Ascending aorta (tissue), 2 donors: Measurements from ENCODE around the gene TLR1. TPM values are rescaled to one million over a fixed set of nuclear protein-coding genes. Genes with fewer than 3 reads are reported as not detected.
A peak's percentile ranks its signal among the peaks of the same experiment; 100 is the strongest.

Source experiments
- DNase-seq, 2 donors: peaks; one replicate each; pipeline ENCODE4 v3.0.0-alpha.2; 2019; ENCODE audit warnings: low spot score in 2 of 2
- H3K27ac ChIP-seq, 2 donors: fragments of 200-600 bp; sonication (generic); one replicate each; pipeline ENCODE4 v1.5.1; 2016 to 2017; ENCODE audit warnings: mild to moderate bottlenecking in 1 of 2
- H3K27me3 ChIP-seq: fragments of 200-600 bp; sonication (generic); one replicate; pipeline ENCODE4 v1.5.1; 2017
- H3K36me3 ChIP-seq, 2 donors: fragments of 200-600 bp; sonication (generic); one replicate each; pipeline ENCODE4 v1.5.1; 2016
- H3K4me1 ChIP-seq, 2 donors: fragments of 200-600 bp; sonication (generic); one replicate each; pipeline ENCODE4 v1.5.1; 2016 to 2017; ENCODE audit warnings: mild to moderate bottlenecking in 1 of 2
- H3K4me3 ChIP-seq, 2 donors: fragments of 200-600 bp; sonication (generic); one replicate each; pipeline ENCODE4 v1.5.1; 2016 to 2017; ENCODE audit warnings: mild to moderate bottlenecking in 1 of 2
- H3K9me3 ChIP-seq, 2 donors: fragments of 200-600 bp; sonication (generic); one replicate each; pipeline ENCODE4 v1.5.1; 2016
- intact Hi-C: fragments of 100-400 bp; cut with DNase I; formaldehyde crosslinking; loops from one replicate; pipeline ENCODE4 v1.15.1; 2023
- total RNA-seq: library from RNA; depleted of rRNA; stranded (reverse); fragments of >200 nt; gene quantifications from one replicate; pipeline ENCODE4 v1.1.0, GENCODE V29; 2016
- TF ChIP-seq, protein P1 (sequence below), 3 experiments: fragments of 200-600 bp in 2 of 3; fragments of 450-650 bp in 1 of 3; sonication (generic) in 2 of 3; IDR thresholded peaks; one replicate each; pipeline ENCODE4 v1.5.1; 2016 to 2019; ENCODE audit warnings: antibody characterized with exemption in 3 of 3, mild to moderate bottlenecking in 1 of 3, moderate library complexity in 1 of 3

The TLR1 gene
- total RNA-seq, 1 donor from 2014 or later: 1.1 TPM

GRCh38 chr4:38785901-38786402 lies 18.6 kb downstream of the TLR1 start:
- Histone ChIP-seq H3K4me3 (no peak overlapping the region), H3K36me3 (no peaks in the 10 kb centered on the region), H3K27me3 (no peaks in the 10 kb centered on the region), H3K9me3 (no peaks in the 10 kb centered on the region), H3K27ac (no peak overlapping the region), H3K4me1 (no peaks in the 10 kb centered on the region)
- TF ChIP-seq, protein P1, sequence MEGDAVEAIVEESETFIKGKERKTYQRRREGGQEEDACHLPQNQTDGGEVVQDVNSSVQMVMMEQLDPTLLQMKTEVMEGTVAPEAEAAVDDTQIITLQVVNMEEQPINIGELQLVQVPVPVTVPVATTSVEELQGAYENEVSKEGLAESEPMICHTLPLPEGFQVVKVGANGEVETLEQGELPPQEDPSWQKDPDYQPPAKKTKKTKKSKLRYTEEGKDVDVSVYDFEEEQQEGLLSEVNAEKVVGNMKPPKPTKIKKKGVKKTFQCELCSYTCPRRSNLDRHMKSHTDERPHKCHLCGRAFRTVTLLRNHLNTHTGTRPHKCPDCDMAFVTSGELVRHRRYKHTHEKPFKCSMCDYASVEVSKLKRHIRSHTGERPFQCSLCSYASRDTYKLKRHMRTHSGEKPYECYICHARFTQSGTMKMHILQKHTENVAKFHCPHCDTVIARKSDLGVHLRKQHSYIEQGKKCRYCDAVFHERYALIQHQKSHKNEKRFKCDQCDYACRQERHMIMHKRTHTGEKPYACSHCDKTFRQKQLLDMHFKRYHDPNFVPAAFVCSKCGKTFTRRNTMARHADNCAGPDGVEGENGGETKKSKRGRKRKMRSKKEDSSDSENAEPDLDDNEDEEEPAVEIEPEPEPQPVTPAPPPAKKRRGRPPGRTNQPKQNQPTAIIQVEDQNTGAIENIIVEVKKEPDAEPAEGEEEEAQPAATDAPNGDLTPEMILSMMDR (IDR thresholded peaks at IDR 0.05): no peak
- no peak for DNase-seq
- intact Hi-C loops: loop anchor here (5.0 kb wide), 1 partner anchor 184 kb away; no protein-coding TSS in a partner anchor

DNA sequence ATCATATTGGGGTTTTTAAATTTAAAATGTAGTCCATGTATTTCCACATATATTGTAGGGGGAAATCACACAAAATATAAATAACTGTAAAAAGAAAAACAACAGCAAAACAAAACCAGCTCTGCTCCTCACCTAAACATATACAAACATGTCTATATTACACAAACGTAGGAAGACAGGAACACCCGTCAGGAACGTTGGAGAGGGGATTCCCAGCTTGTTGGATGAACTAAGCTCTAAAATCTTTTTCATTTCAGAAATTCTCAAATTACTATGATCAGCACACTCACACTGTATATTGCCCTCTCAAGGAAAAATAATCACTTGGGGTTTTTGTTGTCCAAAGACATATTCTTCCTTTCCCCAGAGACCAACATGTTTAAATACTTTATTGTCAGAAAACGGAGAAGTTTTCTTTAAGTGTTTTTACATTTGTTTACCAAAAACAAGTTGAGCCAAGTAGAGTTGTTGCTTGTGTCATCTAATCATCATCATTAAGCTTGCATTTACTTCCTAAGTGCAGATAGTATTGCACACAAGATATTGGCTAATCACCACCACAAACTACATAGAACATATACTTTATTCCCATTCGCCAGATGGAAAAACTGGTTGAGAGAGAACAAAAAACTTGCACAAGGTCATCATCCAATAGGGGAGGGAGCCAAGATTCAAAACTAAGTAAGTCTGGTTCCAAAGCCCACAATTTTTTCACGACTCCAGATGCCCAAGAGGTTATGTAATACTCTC lies 19.4 kb downstream of the TLR1 start:
- Histone ChIP-seq H3K27me3 (no peaks in the 10 kb centered on the region), H3K4me1 (no peaks in the 10 kb centered on the region), H3K9me3 (no peaks in the 10 kb centered on the region), H3K4me3 (no peak overlapping the region), H3K36me3 (no peaks in the 10 kb centered on the region), H3K27ac (no peak overlapping the region)
- intact Hi-C loops: loop anchor here (5.0 kb wide), 1 partner anchor 183 kb away; no protein-coding TSS in a partner anchor
- TF ChIP-seq, protein P1 (IDR thresholded peaks at IDR 0.05): no peak
- DNase-seq: no peak

- Histone ChIP-seq H3K4me1 (no peaks in the 10 kb centered on the region), H3K27me3 (no peaks in the 10 kb centered on the region), H3K4me3 (no peak overlapping the region), H3K9me3 (no peaks in the 10 kb centered on the region), H3K27ac (no peak overlapping the region), H3K36me3 (no peaks in the 10 kb centered on the region)
- TF ChIP-seq, protein P1 (IDR thresholded peaks at IDR 0.05): no peak
- no peak for DNase-seq
- intact Hi-C loops: loop anchor here (5.0 kb wide), 1 partner anchor 607 kb away; no protein-coding TSS in a partner anchor
These were observed 20.4 kb downstream of the TLR1 start for GRCh38 chr4:38784141-38784540.

DNA sequence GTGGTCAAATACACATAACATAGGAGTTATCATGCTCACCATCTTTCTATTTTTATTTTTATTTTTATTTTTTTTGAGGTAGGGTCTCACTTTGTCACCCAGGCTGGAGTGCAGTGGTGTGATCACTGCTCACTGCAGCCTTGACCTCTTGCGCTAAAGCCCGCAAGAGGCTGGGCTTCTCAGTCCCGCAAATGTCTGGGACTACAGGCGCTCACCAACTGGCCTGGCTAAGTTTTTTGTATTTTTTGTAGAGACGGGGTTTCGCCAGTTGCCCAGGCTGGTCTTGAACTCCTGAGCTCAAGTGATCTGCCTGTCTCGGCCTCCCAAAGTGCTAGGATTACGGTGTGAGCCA lies 21.5 kb downstream of the TLR1 start:
- Histone ChIP-seq H3K27ac (no peak overlapping the region), H3K27me3 (no peaks in the 10 kb centered on the region), H3K36me3 (no peaks in the 10 kb centered on the region), H3K4me3 (no peak overlapping the region), H3K4me1 (no peaks in the 10 kb centered on the region), H3K9me3 (no peaks in the 10 kb centered on the region)
- no peak for DNase-seq
- TF ChIP-seq, protein P1 (IDR thresholded peaks at IDR 0.05): no peak
- intact Hi-C loops: loop anchor here (5.0 kb wide), 1 partner anchor 606 kb away; no protein-coding TSS in a partner anchor

DNA sequence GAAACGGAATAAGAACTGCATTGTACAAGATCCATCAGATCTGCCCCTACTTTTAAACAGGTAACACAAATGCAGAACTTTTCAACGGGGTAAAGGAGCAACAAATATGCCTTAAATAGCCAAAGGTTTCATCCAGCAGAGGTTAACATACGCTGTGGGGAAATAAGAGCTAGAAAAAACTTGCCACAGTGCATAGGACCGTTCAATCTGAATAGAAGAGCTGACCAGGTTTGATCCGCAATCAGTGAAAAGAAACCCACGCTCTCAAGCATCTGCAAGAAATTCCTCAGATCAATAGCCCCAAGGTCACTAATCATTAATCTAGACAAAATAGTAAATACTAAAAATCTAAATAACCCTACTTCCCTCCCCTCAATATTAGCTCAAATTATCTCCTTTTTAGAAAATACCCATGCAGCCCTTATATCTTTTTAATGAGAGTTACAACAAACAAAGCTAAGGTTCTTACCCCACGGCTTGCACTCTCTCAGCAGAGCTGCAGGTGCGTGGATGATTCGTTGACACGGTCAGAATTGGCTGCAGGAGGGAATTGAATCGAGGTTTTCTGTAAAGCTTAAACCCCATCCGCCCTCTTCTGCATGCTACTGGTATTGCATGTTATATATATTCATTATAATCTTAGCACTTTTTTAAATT lies 22.0 kb downstream of the TLR1 start, which contains the start of gene TLR10:
TSS of gene TLR10 (minus strand) at position 539 of the 657 bp plus-strand sequence. CDS start 7,400 bp downstream, outside the sequence.
- no peak for DNase-seq
- Histone ChIP-seq H3K9me3 (no peaks in the 10 kb centered on the region), H3K27me3 (no peaks in the 10 kb centered on the region), H3K4me3 (no peak within 1 kb of the TSS), H3K27ac (no peak within 1 kb of the TSS), H3K4me1 (no peaks in the 10 kb centered on the region), H3K36me3 (no peaks in the 10 kb centered on the region)
- intact Hi-C loops: loop anchor here (1.0 to 5.0 kb wide), 2 partner anchors 23 to 605 kb away; no protein-coding TSS in a partner anchor
- TF ChIP-seq, protein P1 (IDR thresholded peaks at IDR 0.05): peak; percentile 42 to 70 (median 62)
